ENCODE measurements around the gene SDK2.

GRCh38 chr17:73645050-73645871 is 1.0 kb upstream of the SDK2 start:
- TF ChIP-seq POLR2AphosphoS5 (IDR thresholded peaks at IDR 0.05; ENCODE audit: low read depth, low read length) (no peak), POLR2A (IDR thresholded peaks at IDR 0.05; ENCODE audit: low read depth, low read length) (no peak), SPI1 (IDR thresholded peaks at IDR 0.05; ENCODE audit: low read depth, low read length) (no peak), TAF1 (IDR thresholded peaks at IDR 0.05; ENCODE audit: low read depth, low read length) (no peak), POU2F2 (IDR thresholded peaks at IDR 0.05; ENCODE audit: low read depth, low read length) (no peak)
